Panc1 (cell line): ENCODE data around the gene SCP2.

ENCODE experiments used
- POLR2AphosphoS5 ChIP-seq: IDR thresholded peaks from 2 replicates; pipeline ENCODE4 v1.6.1; 2012; ENCODE audit warnings: mild to moderate bottlenecking, low read depth, low read length, moderate library complexity
- TF ChIP-seq, protein P1 (sequence below), 2 experiments: IDR thresholded peaks; 2 replicates each; pipeline ENCODE4 v1.6.1; 2011 to 2012; ENCODE audit warnings: low read depth in 2 of 2, control low read depth in 1 of 2, low read length in 1 of 2, mild to moderate bottlenecking in 1 of 2, moderate library complexity in 1 of 2; ENCODE audit not compliant: insufficient read depth in 1 of 2
- TF ChIP-seq, protein P2 (sequence below): fragments of 450-650 bp; IDR thresholded peaks from 2 replicates; pipeline ENCODE4 v1.5.1; 2017; ENCODE audit warnings: mild to moderate bottlenecking

DNA sequence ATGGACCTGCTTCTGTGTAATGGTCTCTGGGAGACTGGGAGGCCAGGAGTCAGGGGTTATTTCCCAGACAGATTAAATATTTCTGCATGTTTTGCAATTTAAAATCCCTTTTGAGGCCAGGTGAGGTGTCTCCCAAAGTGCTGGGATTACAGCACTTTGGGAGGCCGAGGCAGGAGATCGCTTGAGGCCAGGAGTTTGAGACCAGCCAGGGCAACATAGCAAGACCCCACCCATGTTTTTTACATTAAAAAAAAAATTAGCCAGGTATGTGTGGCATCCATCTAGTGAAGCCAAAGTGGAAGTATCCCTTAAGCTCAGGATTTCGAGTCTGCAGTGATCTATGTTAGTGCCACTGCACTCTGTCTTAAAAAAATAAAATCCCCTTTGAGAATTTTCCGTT is 39.6 kb upstream of the SCP2 start:
- TF ChIP-seq, protein P1, sequence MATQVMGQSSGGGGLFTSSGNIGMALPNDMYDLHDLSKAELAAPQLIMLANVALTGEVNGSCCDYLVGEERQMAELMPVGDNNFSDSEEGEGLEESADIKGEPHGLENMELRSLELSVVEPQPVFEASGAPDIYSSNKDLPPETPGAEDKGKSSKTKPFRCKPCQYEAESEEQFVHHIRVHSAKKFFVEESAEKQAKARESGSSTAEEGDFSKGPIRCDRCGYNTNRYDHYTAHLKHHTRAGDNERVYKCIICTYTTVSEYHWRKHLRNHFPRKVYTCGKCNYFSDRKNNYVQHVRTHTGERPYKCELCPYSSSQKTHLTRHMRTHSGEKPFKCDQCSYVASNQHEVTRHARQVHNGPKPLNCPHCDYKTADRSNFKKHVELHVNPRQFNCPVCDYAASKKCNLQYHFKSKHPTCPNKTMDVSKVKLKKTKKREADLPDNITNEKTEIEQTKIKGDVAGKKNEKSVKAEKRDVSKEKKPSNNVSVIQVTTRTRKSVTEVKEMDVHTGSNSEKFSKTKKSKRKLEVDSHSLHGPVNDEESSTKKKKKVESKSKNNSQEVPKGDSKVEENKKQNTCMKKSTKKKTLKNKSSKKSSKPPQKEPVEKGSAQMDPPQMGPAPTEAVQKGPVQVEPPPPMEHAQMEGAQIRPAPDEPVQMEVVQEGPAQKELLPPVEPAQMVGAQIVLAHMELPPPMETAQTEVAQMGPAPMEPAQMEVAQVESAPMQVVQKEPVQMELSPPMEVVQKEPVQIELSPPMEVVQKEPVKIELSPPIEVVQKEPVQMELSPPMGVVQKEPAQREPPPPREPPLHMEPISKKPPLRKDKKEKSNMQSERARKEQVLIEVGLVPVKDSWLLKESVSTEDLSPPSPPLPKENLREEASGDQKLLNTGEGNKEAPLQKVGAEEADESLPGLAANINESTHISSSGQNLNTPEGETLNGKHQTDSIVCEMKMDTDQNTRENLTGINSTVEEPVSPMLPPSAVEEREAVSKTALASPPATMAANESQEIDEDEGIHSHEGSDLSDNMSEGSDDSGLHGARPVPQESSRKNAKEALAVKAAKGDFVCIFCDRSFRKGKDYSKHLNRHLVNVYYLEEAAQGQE (IDR thresholded peaks at IDR 0.05; ENCODE audit: insufficient read depth in 1 of 2, low read depth in 2 of 2, low read length in 1 of 2), result no peak
- TF ChIP-seq, protein P2, sequence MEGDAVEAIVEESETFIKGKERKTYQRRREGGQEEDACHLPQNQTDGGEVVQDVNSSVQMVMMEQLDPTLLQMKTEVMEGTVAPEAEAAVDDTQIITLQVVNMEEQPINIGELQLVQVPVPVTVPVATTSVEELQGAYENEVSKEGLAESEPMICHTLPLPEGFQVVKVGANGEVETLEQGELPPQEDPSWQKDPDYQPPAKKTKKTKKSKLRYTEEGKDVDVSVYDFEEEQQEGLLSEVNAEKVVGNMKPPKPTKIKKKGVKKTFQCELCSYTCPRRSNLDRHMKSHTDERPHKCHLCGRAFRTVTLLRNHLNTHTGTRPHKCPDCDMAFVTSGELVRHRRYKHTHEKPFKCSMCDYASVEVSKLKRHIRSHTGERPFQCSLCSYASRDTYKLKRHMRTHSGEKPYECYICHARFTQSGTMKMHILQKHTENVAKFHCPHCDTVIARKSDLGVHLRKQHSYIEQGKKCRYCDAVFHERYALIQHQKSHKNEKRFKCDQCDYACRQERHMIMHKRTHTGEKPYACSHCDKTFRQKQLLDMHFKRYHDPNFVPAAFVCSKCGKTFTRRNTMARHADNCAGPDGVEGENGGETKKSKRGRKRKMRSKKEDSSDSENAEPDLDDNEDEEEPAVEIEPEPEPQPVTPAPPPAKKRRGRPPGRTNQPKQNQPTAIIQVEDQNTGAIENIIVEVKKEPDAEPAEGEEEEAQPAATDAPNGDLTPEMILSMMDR, result no peak
- no peak for TF ChIP-seq POLR2AphosphoS5
